HepG2 (cell line): ENCODE results near the gene RNF123. TPM values are rescaled to one million over a fixed set of nuclear protein-coding genes. Genes with fewer than 3 reads are reported as not detected.

Source experiments
- ATF7-NPFF ChIP-seq: sonication (generic); formaldehyde crosslinking; IDR thresholded peaks from 2 replicates; pipeline ENCODE4 v1.8.1; 2023; ENCODE audit warnings: mild to moderate bottlenecking, low read depth, missing genetic modification reagents, moderate library complexity
- DR1 ChIP-seq: sonication (generic); formaldehyde crosslinking; IDR thresholded peaks from 2 replicates; pipeline ENCODE4 v1.8.0; 2021; ENCODE audit warnings: mild to moderate bottlenecking, missing genetic modification reagents, inconsistent platforms
- HNRNPK ChIP-seq: fragments of 200-400 bp; formaldehyde crosslinking; IDR thresholded peaks from 2 replicates; pipeline ENCODE4 v1.6.1; 2018; ENCODE audit warnings: low read length, low read depth, moderate library complexity, mild to moderate bottlenecking; ENCODE audit not compliant: poor library complexity, severe bottlenecking
- KLF6 ChIP-seq: IDR thresholded peaks from 2 replicates; pipeline ENCODE4 v1.8.0; 2016; ENCODE audit warnings: missing biosample characterization, missing genetic modification reagents
- MYC ChIP-seq: sonication (generic); formaldehyde crosslinking; IDR thresholded peaks from 2 replicates; pipeline ENCODE4 v1.9.0; 2021; ENCODE audit warnings: missing genetic modification reagents, borderline replicate concordance
- RELA ChIP-seq: sonication (generic); formaldehyde crosslinking; IDR thresholded peaks from 2 replicates; pipeline ENCODE4 v1.4.0; 2020; ENCODE audit warnings: missing genetic modification reagents
- SMARCE1 ChIP-seq: fragments of 450-650 bp; IDR thresholded peaks from 2 replicates; pipeline ENCODE4 v1.6.1; 2017; ENCODE audit warnings: borderline replicate concordance
- SOX5 ChIP-seq: IDR thresholded peaks from 2 replicates; pipeline ENCODE4 v1.6.1; 2016; ENCODE audit warnings: borderline replicate concordance
- THYN1 ChIP-seq: sonication (generic); formaldehyde crosslinking; IDR thresholded peaks from 2 replicates; pipeline ENCODE4 v1.8.1; 2023; ENCODE audit warnings: low read depth, mild to moderate bottlenecking, moderate library complexity, missing genetic modification reagents, borderline replicate concordance
- ZFY ChIP-seq: sonication (generic); formaldehyde crosslinking; IDR thresholded peaks from 2 replicates; pipeline ENCODE4 v1.4.0; 2020; ENCODE audit warnings: missing genetic modification reagents
- ZNF121 ChIP-seq: sonication (generic); formaldehyde crosslinking; IDR thresholded peaks from 2 replicates; pipeline ENCODE4 v1.5.0; 2020; ENCODE audit warnings: mild to moderate bottlenecking, missing genetic modification reagents
- ZNF143 ChIP-seq: sonication (generic); formaldehyde crosslinking; IDR thresholded peaks from 2 replicates; pipeline ENCODE4 v1.4.0; 2020; ENCODE audit warnings: missing genetic modification reagents
- ZNF264 ChIP-seq: sonication (generic); formaldehyde crosslinking; IDR thresholded peaks from 2 replicates; pipeline ENCODE4 v1.4.0; 2020; ENCODE audit warnings: missing genetic modification reagents
- ZNF652 ChIP-seq: IDR thresholded peaks from 2 replicates; pipeline ENCODE4 v1.6.1; 2016; ENCODE audit warnings: low read depth, borderline replicate concordance
- ZNF746 ChIP-seq: sonication (generic); formaldehyde crosslinking; IDR thresholded peaks from 2 replicates; pipeline ENCODE4 v1.8.0; 2022; ENCODE audit warnings: mild to moderate bottlenecking, missing genetic modification reagents
- ZNF788 ChIP-seq: sonication (generic); formaldehyde crosslinking; IDR thresholded peaks from 2 replicates; pipeline ENCODE4 v1.5.0; 2020; ENCODE audit warnings: mild to moderate bottlenecking, missing genetic modification reagents, borderline replicate concordance
- polyA plus RNA-seq, 8 experiments: library from polyadenylated mRNA; depleted of rRNA in 3 of 8; stranded (reverse) in 7 of 8; unstranded in 1 of 8; fragments of >200 nt; fragmentation: Illumina TruSeq in 4 of 8; extraction: Trizol in 4 of 8; gene quantifications; 2 replicates each; pipeline versions ENCODE4 v1.2.1 to v1.2.3, GENCODE V29; 2011 to 2016; ENCODE audit warnings: low read depth in 4 of 8, missing spikeins in 1 of 8, mixed read lengths in 1 of 8; ENCODE audit not compliant: insufficient read depth in 1 of 8
- total RNA-seq, 5 experiments: library from RNA; depleted of rRNA; stranded (reverse); fragments of >200 nt; fragmentation: Illumina TruSeq; extraction: Trizol; gene quantifications; 2 replicates each; pipeline ENCODE4 v1.2.3, GENCODE V29; 2016; ENCODE audit warnings: low read depth in 1 of 5
- TF ChIP-seq, protein P1 (sequence below): sonication (generic); formaldehyde crosslinking; IDR thresholded peaks from 2 replicates; pipeline ENCODE4 v1.9.0; 2021; ENCODE audit warnings: missing genetic modification reagents, mild to moderate bottlenecking, borderline replicate concordance
- TF ChIP-seq, protein P2 (sequence below): sonication (generic); formaldehyde crosslinking; IDR thresholded peaks from 2 replicates; pipeline ENCODE4 v1.8.1; 2022; ENCODE audit warnings: mild to moderate bottlenecking, missing genetic modification reagents
- TF ChIP-seq, protein P3 (sequence below): sonication (generic); formaldehyde crosslinking; IDR thresholded peaks from 2 replicates; pipeline ENCODE4 v1.4.0; 2020; ENCODE audit warnings: missing genetic modification reagents
- TF ChIP-seq, protein P4 (sequence below): sonication (generic); formaldehyde crosslinking; IDR thresholded peaks from 2 replicates; pipeline ENCODE4 v1.5.1; 2020; ENCODE audit warnings: missing genetic modification reagents, mild to moderate bottlenecking, borderline replicate concordance
- TF ChIP-seq, protein P5 (sequence below): sonication (generic); formaldehyde crosslinking; IDR thresholded peaks from 2 replicates; pipeline ENCODE4 v1.4.0; 2020; ENCODE audit warnings: mild to moderate bottlenecking, missing genetic modification reagents

Gene RNF123
- total and polyA plus RNA-seq, 2 of the 13 experiments (the other 11 are each of a cell fraction or from before 2014, with no cell fraction given): 29.9 to 82.2 TPM

DNA sequence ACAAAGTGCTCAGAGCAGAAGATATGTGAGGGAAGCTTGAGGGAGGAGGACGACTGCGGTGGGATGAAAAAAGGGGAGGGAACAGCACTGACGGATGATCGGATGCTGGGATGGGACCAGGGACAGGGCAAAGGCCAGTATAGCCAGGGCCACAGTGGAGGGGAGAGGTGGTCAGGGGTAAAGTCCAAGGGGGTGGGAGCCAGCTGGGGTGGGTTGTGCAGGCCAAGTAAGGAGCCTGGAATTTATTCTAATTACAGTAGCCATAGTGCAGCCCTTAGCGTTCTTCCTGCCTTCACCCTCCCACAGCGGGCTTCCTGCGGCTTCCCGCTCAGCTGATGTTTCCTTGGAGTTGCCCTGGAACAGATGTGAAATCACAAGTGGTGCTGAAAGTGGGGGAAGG lies 22.8 kb upstream of the RNF123 start (continued):
- TF ChIP-seq, protein P1, sequence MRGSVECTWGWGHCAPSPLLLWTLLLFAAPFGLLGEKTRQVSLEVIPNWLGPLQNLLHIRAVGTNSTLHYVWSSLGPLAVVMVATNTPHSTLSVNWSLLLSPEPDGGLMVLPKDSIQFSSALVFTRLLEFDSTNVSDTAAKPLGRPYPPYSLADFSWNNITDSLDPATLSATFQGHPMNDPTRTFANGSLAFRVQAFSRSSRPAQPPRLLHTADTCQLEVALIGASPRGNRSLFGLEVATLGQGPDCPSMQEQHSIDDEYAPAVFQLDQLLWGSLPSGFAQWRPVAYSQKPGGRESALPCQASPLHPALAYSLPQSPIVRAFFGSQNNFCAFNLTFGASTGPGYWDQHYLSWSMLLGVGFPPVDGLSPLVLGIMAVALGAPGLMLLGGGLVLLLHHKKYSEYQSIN: no peak
- TF ChIP-seq DR1 (CRISPR knock-in tag) (no peak), ZNF746 (CRISPR knock-in tag) (peak; percentile 86), ATF7-NPFF (CRISPR knock-in tag) (no peak), ZNF652 (CRISPR knock-in tag) (no peak), SOX5 (CRISPR knock-in tag) (peak; percentile 21; the same call in 1 of the 2 replicates), MYC (CRISPR knock-in tag) (no peak), ZNF121 (CRISPR knock-in tag) (peak; percentile 97), ZNF143 (CRISPR knock-in tag) (no peak), ZFY (CRISPR knock-in tag) (0 out of 2 replicates have a peak, but pooled peaks have one; percentile 13), THYN1 (no peak), KLF6 (CRISPR knock-in tag) (no peak), SMARCE1 (no peak), ZNF788 (CRISPR knock-in tag) (peak; percentile 62; the same call in 1 of the 2 replicates), ZNF264 (CRISPR knock-in tag) (no peak), HNRNPK (no peak), RELA (CRISPR knock-in tag) (no peak)
- TF ChIP-seq, protein P2, sequence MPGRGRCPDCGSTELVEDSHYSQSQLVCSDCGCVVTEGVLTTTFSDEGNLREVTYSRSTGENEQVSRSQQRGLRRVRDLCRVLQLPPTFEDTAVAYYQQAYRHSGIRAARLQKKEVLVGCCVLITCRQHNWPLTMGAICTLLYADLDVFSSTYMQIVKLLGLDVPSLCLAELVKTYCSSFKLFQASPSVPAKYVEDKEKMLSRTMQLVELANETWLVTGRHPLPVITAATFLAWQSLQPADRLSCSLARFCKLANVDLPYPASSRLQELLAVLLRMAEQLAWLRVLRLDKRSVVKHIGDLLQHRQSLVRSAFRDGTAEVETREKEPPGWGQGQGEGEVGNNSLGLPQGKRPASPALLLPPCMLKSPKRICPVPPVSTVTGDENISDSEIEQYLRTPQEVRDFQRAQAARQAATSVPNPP (CRISPR knock-in tag): no peak
- TF ChIP-seq, protein P3, sequence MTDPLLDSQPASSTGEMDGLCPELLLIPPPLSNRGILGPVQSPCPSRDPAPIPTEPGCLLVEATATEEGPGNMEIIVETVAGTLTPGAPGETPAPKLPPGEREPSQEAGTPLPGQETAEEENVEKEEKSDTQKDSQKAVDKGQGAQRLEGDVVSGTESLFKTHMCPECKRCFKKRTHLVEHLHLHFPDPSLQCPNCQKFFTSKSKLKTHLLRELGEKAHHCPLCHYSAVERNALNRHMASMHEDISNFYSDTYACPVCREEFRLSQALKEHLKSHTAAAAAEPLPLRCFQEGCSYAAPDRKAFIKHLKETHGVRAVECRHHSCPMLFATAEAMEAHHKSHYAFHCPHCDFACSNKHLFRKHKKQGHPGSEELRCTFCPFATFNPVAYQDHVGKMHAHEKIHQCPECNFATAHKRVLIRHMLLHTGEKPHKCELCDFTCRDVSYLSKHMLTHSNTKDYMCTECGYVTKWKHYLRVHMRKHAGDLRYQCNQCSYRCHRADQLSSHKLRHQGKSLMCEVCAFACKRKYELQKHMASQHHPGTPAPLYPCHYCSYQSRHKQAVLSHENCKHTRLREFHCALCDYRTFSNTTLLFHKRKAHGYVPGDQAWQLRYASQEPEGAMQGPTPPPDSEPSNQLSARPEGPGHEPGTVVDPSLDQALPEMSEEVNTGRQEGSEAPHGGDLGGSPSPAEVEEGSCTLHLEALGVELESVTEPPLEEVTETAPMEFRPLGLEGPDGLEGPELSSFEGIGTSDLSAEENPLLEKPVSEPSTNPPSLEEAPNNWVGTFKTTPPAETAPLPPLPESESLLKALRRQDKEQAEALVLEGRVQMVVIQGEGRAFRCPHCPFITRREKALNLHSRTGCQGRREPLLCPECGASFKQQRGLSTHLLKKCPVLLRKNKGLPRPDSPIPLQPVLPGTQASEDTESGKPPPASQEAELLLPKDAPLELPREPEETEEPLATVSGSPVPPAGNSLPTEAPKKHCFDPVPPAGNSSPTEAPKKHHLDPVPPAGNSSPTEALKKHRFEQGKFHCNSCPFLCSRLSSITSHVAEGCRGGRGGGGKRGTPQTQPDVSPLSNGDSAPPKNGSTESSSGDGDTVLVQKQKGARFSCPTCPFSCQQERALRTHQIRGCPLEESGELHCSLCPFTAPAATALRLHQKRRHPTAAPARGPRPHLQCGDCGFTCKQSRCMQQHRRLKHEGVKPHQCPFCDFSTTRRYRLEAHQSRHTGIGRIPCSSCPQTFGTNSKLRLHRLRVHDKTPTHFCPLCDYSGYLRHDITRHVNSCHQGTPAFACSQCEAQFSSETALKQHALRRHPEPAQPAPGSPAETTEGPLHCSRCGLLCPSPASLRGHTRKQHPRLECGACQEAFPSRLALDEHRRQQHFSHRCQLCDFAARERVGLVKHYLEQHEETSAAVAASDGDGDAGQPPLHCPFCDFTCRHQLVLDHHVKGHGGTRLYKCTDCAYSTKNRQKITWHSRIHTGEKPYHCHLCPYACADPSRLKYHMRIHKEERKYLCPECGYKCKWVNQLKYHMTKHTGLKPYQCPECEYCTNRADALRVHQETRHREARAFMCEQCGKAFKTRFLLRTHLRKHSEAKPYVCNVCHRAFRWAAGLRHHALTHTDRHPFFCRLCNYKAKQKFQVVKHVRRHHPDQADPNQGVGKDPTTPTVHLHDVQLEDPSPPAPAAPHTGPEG: no peak
- TF ChIP-seq, protein P4, sequence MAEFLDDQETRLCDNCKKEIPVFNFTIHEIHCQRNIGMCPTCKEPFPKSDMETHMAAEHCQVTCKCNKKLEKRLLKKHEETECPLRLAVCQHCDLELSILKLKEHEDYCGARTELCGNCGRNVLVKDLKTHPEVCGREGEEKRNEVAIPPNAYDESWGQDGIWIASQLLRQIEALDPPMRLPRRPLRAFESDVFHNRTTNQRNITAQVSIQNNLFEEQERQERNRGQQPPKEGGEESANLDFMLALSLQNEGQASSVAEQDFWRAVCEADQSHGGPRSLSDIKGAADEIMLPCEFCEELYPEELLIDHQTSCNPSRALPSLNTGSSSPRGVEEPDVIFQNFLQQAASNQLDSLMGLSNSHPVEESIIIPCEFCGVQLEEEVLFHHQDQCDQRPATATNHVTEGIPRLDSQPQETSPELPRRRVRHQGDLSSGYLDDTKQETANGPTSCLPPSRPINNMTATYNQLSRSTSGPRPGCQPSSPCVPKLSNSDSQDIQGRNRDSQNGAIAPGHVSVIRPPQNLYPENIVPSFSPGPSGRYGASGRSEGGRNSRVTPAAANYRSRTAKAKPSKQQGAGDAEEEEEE: no peak
- TF ChIP-seq, protein P5, sequence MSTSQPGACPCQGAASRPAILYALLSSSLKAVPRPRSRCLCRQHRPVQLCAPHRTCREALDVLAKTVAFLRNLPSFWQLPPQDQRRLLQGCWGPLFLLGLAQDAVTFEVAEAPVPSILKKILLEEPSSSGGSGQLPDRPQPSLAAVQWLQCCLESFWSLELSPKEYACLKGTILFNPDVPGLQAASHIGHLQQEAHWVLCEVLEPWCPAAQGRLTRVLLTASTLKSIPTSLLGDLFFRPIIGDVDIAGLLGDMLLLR: no peak
